PFSK-1 (cell line): ENCODE data around the gene DNAH6.

ENCODE experiments used
- POLR2AphosphoS5 ChIP-seq: IDR thresholded peaks from 2 replicates; pipeline ENCODE4 v1.6.1; 2012; ENCODE audit warnings: low read depth, mild to moderate bottlenecking, control low read depth, low read length, moderate library complexity
- SIN3A ChIP-seq: IDR thresholded peaks from 2 replicates; pipeline ENCODE4 v1.6.1; 2012; ENCODE audit warnings: mild to moderate bottlenecking, low read length, moderate library complexity, borderline replicate concordance; ENCODE audit not compliant: insufficient read depth

- no peak for TF ChIP-seq POLR2AphosphoS5
- TF ChIP-seq SIN3A: no peak
Measured at GRCh38 chr2:84550916-84551315, 34.6 kb downstream of the DNAH6 start.
